GM21717 (cell line): ENCODE data around the gene LMAN2L.

Experiments used
- ATAC-seq: cut with Tn5 transposase; IDR thresholded peaks from one replicate; pipeline ENCODE4 v1.9.1; 2021; ENCODE audit warnings: mild to moderate bottlenecking, moderate library complexity; ENCODE audit not compliant: unreplicated experiment

The LMAN2L gene

GRCh38 chr2:96661324-96661723 lies 78.5 kb downstream of the LMAN2L start:
- ATAC-seq, result no peak

GRCh38 chr2:96656540-96656939 lies 83.3 kb downstream of the LMAN2L start:
- ATAC-seq, result no peak
